DMS153 treated with DMSO at 0.1 percent for 48 hours (cell line): ENCODE measurements around the gene TOX2.

Experiments used
- DNase-seq: peaks from one replicate; lab custom pipeline; 2025; ENCODE audit not compliant: unreplicated experiment; lab: John Stamatoyannopoulos, UW

TOX2 gene

DNA sequence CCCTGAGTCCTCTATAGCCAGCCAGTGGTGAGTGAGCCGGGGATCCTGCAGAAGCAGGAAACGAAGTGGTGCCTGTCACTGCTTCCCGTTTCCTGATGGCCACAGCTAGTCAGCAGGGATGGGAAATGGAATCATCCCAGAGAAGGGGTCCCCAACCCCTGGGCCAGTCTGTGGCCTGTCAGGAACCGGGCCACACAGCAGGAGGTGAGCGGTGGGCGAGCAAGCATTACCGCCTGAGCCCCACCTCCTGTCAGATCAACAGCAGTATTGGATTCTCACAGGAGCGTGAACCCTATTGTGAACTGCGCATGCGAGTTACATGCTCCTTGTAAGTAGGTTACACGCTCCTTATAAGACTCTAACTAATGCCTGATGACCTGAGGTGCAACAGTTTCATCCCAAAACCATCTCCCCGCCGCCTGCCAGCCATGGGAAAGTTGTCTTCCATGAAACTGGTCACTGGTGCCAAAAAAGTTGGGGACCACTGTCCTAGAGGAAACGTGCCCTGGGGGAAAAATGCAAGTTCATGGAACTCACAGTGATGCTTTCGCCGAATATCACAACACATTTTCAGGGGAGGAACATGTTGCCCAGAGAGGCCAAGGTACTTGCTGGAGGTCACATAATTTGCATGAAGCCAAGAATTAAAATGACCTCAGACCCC lies 158.5 kb downstream of the TOX2 start:
- no peak for DNase-seq

DNA sequence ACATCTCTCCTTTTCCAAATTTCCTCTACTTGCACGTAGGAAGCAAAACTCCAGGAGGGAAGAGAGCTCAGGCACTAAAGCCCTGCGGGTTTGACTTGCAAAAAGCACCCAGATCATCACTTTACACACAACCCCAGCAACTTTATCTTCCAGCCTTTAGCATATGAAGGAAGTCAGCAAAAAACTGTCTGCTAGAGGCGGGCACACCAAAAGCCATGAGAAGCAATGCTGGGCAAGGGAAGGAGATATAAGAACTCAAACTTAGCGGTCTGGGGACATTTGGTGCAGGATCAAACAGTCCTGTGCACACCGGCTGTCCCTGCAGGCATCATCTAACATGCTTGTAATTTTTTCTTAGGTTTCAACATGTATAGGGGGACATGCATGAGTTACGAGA lies 159.0 kb downstream of the TOX2 start:
- no peak for DNase-seq

GRCh38 chr20:44074252-44075151 lies 159.8 kb downstream of the TOX2 start:
- DNase-seq: no peak

DNA sequence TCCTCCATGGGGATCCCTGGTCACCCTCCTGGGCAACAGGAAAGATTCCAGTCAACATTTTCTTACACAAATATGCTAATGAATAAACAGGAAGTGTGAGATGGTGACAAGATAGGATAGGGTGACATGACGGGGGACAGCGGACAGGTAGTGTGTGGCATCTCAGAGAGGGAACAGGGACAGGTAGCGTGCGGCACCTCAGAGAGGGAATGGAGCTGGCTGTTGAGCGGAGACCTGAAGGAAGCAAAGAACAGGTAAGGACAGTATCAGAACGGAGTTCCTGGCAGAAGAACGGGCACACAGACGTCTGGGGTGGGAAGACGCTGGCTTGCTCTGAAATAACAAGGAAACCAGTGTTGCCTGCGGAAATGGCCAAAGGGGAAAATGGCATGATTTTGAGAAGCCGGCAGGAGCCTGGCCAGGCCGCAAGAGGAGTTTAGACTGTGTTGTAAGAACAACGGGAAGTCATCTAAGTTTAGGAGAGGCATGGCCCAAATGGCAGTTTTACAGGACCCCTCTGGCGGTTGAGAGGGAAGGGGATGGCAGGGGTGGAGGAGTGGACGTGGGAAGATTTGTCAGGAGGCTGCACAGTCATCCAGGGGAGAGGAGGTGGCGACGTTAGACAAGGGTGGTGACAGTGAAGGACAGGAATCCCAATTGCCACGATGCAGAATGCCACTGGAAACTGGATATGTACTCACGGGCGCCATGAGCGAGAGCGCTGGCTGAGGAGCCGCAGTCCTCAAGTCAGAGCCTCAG lies 160.7 kb downstream of the TOX2 start:
- DNase-seq: no peak

DNA sequence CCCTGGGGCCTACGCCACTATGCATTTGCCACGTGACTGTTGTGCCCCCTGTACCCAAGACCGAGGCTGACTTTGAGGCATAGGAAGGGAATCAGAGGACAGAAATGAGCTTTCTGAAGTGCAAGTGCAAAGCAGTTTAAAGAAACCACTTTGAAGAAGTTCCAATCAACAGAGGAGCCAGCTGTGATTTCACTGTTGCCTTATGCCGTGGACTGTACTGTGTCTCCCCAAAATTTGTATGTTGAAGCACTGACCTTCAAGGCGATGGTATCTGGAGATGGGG lies 161.2 kb downstream of the TOX2 start:
- no peak for DNase-seq

DNA sequence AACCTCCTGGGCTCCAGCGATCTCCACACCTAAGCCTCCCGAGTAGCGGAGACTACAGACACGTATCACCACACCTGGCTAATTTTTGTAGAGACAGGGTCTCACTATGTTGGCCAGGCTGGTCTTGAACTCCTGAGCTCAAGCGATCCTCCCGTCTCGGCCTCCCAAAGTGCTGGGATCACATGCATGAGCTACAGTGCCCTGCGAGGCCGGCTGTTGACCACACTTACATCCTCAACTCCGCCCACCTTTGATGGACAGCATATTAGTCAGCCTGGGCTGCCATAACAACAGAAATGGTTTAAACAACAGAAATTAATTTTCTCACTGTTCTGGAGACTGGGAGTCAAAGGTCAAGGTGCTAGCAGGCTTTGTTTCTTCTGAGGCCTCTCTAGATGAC lies 164.6 kb downstream of the TOX2 start:
- DNase-seq: no peak

- no peak for DNase-seq
These were observed 165.4 kb downstream of the TOX2 start for GRCh38 chr20:44080064-44080463.

GRCh38 chr20:44080646-44081267 lies 166.1 kb downstream of the TOX2 start:
- DNase-seq: peak; percentile 66

DNA sequence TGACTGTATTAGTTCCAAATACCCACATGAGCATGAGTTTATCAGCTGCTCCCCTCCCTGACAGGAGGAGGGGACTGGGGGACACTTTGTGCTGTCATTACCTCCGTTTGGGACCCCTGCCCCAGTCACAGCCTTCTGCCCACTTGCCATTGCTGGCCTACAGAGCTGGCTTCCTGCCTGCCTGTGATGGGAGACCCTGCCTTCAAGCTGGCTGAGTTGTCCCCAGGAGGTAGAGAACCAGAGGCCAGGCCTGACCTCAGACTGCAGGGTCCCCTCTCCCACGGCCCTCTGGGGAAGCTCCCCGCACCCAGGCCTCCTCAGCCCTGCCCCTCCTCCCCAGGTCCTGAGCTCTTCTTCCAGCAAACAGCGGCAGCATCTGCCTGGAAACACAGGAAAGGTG lies 166.8 kb downstream of the TOX2 start:
- DNase-seq: no peak

- DNase-seq: no peak
These were observed 167.2 kb downstream of the TOX2 start for GRCh38 chr20:44081888-44082287.

DNA sequence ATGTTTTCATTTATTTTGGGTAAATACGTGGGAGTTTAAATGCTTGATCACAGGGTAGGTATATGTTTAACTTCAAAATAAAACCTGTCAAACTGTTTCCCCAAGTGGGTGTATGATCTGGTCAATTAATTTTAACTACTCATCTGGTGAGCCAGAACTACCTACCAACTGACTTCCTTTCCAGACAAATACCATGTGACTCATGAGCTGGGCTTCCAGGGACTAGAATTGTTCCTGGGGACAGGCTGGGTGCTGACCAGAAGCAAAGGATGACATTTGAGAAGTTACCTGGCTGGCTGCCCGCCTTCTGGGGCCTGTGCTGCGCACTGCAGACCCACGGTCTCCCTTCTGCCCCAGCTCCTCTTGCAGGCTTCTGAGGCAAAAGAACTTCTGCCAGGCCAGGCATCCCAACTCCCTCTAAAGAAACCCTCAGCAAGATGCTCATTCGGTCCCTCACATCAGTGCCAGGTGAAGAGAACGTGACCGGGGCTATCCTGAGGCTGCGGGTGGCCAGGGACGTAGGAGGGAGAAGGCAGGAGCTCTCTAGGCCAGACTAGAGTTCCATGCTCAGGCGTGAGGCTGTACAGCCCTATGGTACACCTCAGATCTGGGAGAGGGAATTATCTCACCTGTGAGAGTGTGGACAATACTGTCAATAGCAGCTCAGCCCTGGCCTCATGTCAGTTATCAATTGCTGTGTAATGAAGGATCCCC lies 168.7 kb downstream of the TOX2 start:
- peak; percentile 80 for DNase-seq

DNA sequence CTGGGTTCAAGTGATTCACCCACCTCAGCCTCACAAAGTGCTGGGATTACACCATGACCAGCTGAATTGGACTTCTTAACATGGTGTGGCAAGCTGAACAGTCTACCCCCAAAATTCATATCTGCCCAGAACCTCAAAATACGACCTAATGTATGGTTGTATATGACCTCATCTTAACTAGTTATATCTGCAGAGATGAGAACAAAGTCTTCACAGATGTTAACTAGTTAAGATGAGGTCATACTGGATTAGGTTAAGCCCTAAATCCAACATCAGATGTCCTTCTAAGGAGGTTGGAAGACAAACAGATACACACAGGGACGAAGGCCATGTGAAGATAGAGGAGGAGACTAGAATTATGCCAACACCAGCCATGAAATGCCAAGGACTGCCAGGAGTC lies 169.8 kb downstream of the TOX2 start:
- DNase-seq: no peak

DNA sequence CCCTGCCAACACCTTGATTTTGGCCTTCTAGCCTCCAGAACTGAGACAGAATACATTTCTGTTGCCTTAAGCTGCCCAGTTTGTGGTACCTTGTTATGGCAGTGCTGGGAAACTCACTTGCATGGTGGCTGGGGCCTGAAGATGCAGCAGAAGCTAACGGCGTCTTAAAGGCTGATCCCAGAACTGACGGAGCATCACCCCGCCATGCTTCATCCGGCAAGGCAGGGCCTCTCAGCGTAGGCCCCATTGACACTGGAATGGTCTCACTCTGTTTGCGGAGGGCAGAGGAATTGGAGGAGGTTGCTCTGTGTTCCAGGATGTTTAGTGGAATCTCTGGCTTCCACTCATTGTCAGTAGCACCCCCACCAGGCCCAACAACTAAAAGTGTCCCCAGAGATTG lies 170.2 kb downstream of the TOX2 start:
- no peak for DNase-seq

DNA sequence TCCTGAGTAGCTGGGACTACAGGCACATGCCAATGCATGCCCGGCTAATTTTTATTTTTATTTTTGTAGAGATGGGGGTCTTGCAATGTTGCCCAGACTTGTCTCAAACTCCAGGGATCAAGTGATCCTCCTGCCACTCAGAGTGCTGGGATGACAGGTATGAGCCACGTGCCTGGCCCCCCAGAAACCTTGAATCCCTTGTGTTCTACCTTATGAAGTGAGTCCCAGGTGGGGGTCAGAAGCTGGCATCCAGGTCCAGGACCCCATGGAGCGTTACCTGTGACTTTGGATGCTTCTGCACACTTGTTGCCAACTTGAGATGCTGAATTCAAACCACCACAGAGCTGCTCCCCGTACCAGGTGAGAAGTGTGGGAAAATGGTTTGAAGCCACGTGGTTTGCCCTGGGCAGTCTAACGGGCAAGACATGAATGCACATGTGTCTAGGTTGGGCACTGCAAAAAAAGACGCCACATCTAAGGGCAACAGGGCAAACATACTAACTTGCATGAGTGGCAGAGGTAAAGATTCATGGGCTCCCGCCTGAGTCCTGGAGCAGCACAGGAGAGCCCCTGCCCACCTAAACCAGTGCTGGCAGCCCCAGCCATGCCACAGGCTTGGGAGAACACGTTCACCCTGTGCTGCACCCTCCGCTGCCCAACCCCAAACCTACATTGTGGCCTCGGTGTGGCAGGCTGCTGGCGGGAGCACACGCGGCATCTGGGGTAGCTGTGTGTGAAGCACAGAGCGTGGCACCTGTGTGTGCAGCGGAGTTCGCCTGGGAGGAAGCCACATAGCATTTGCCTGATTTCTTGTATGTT lies 171.2 kb downstream of the TOX2 start:
- no peak for DNase-seq

DNA sequence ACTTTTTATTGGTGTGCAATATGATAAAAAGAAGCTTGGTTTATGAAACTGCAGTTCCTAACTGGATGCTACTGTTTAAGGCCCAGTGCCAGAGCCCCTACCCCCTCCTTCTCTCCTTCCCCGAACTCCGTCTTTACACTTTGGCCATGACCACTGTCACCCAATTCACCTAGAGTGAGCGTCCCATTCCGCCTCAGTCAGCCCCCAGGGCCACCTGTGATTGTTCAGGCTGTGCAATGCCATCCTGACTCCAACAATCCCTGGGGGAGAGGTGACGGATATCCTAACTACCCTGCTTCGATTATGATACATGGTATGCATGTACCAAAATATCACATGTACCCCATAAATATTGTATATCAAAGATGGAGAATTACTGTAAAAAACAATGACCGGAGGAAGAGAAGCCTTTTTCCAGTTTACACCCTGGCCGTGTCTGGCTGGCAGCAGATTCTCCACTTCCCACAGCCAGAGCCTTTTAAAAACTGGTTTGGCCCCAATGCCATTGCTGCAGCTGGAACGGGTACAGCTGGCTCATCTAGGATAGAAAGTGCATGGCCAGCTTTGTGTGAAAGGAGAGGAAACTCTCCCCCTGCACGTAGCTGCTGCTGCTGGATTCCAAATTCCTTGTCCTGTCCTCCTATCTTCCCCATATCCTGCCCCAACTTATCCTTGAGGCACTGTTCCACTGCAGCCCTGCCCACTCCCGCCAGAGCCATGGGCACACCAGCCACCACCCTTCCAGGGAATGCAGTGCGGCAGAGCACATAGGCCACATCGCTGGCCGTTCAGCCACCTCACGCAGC lies 172.6 kb downstream of the TOX2 start:
- no peak for DNase-seq

- DNase-seq: no peak
These were observed 173.1 kb downstream of the TOX2 start for GRCh38 chr20:44087857-44088120.

- no peak for DNase-seq
These were observed 175.5 kb downstream of the TOX2 start for GRCh38 chr20:44089987-44090674.

DNA sequence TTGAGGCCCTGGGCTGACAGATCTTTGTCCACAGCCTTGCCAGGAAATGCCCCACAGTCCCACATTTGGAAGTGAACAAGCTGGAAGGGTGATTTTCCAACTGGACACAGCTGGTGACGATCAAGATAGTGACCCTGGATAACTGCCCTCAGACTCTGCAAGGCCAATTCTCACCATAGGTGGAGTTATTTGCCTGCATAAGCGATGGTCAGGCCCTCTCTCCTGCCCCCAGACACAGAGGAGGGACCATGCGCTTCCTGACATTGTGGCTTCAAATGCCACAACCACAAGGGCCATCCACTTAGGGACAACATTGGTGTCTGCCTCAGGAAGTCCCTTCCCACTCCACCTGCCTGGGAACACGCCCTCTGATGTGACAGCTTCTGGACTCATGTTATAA lies 176.4 kb downstream of the TOX2 start:
- no peak for DNase-seq
